GM20431 (cell line): Measurements from ENCODE around the gene IVD.

Experiments used
- in situ Hi-C: fragments of 300-500 bp; cut with MseI, MboI; formaldehyde crosslinking; loops from one replicate; pipeline ENCODE4 v1.15.0; 2020; ENCODE audit warnings: low sequenced_read_pairs; ENCODE audit not compliant: unreplicated experiment

The IVD gene

GRCh38 chr15:40410476-40410875 lies 4.9 kb downstream of the IVD start:
- in situ Hi-C loops = no loop called here

GRCh38 chr15:40412095-40412759 lies 6.6 kb downstream of the IVD start:
- in situ Hi-C loops = no loop called here

- in situ Hi-C loops = no loop called here
These were observed 7.4 kb downstream of the IVD start for GRCh38 chr15:40413036-40413435.

GRCh38 chr15:40414816-40415215 lies 9.2 kb downstream of the IVD start:
- in situ Hi-C loops = no loop called here

DNA sequence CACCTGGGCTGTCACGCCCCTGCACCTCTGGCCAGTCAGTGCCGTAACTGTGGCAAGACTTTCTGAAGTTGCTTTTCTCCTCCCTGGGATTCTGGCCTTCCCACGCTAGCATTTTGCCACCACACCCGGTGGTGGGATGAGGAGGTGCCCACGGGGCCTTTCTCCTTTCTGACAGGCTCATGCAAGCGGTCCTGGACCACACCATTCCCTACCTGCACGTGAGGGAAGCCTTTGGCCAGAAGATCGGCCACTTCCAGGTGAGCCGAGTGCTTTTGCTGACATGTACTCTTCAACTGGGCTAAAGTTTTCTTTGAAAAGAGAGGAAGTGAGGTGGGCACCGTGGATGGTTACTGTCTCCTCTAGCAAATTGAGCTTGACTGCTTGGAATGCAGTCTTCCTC lies 9.6 kb downstream of the IVD start:
- in situ Hi-C loops = no loop called here

GRCh38 chr15:40416056-40416455 lies 10.5 kb downstream of the IVD start:
- in situ Hi-C loops = no loop called here

DNA sequence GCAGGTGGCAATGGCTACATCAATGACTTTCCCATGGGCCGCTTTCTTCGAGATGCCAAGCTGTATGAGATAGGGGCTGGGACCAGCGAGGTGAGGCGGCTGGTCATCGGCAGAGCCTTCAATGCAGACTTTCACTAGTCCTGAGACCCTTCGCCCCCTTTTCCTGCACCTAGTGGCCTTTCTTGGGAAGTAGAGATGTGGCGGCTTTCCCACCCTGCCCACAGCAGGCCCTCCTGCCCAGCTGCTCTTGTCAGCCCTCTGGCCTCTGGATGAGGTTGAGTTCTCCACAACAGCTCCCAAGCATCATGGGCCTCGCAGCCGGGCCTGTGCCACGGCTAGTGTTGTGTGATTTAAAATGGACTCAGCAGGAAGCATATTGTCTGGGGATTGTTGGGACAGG lies 12.5 kb downstream of the IVD start:
- in situ Hi-C loops = no loop called here

DNA sequence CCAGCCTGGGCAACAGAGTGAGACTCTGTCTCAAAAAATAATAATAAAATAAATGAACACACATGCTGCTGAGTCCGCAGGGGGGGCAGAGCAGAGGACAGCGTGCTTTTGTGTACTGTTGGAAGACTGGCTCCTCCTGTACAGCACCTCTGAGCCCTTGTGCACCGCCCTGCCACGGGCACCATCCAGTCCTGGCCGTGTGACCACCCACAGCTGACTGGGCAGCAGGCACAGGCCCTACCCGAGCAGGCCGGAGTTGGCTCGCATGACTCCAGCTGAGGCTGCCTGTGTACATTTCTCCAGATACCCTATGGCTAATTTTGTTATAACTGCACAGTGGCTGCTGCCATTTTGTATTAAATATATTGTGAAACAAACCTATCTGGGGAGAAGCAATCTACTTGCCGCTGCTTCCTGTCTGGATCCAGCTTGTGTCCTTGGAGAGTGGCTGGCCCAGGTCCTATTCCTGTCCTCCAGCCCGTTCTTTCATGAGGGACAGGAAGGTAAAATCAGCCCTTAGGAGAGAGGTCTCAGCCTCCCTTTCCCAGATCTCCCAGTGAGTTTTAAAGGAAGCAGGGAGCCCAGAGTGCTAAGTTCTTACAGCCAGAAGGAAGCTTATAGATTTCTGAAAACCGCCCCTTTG lies 14.6 kb downstream of the IVD start:
- in situ Hi-C loops = loop anchor here (10.0 kb wide), 1 partner anchor 75 kb away; the partner anchor contains the start of gene CCDC9B

GRCh38 chr15:40420793-40421192 lies 15.2 kb downstream of the IVD start:
- in situ Hi-C loops = loop anchor here (10.0 kb wide), 1 partner anchor 76 kb away; the partner anchor contains the start of gene CCDC9B

GRCh38 chr15:40421246-40422157 lies 15.9 kb downstream of the IVD start:
- in situ Hi-C loops = loop anchor here (10.0 kb wide), 1 partner anchor 77 kb away; the partner anchor contains the start of gene CCDC9B

DNA sequence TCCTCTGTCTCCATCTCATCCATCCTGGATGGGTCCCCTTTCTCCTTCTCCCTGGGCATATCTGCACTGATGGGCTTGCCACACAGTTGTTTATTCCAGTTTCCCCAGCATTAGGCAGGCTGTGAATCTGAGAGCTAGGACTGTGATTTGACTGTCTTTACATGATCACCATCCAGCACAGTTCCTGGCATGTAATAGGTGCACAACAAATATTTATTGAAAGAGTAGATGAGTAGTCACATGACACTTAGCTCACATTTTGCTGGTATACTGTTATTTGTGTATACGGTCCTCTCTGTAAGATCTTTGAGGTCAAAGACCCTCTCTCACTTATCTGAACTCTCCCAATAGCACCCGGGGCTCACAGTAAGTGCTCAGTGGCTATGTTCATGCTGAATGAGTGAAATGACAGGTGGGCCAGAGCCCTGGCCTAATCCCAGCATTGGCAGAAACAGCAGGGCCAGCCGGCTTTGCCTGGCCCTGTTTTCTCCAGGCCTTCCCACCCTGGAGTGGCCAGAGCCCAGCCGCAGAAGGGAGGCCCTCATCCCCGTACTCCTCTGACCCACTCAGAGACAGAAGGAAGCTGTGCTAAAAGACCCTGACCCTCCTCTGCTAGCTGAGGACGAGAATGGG lies 19.0 kb downstream of the IVD start:
- in situ Hi-C loops = loop anchor here (10.0 kb wide), 1 partner anchor 80 kb away; the partner anchor contains the start of gene CCDC9B

DNA sequence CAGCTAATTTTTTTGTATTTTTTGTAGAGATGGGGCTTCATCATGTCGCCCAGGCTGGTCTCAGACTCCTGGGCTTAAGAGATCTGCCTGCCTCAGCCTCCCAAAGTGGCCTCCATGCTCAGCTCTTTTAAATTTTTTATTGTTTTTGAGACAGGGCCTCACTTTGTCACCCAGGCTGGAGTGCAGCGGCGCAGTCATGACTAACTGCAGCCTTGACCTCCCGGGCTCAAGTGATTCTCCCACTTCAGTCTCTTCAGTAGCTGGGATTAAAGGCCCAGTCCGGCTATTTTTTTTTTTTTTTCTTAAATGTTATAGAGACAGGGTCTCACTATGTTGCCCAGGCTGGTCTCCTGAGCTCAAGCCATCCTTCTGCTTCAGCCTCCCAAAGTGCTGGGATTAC lies 20.1 kb downstream of the IVD start:
- in situ Hi-C loops = loop anchor here (10.0 kb wide), 1 partner anchor 81 kb away; the partner anchor contains the start of gene CCDC9B

GRCh38 chr15:40427188-40427587 lies 21.6 kb downstream of the IVD start:
- in situ Hi-C loops = loop anchor here (10.0 kb wide), 1 partner anchor 82 kb away; the partner anchor contains the start of gene CCDC9B

GRCh38 chr15:40428185-40428584 lies 22.6 kb downstream of the IVD start:
- in situ Hi-C loops = loop anchor here (10.0 kb wide), 1 partner anchor 83 kb away; the partner anchor contains the start of gene CCDC9B

DNA sequence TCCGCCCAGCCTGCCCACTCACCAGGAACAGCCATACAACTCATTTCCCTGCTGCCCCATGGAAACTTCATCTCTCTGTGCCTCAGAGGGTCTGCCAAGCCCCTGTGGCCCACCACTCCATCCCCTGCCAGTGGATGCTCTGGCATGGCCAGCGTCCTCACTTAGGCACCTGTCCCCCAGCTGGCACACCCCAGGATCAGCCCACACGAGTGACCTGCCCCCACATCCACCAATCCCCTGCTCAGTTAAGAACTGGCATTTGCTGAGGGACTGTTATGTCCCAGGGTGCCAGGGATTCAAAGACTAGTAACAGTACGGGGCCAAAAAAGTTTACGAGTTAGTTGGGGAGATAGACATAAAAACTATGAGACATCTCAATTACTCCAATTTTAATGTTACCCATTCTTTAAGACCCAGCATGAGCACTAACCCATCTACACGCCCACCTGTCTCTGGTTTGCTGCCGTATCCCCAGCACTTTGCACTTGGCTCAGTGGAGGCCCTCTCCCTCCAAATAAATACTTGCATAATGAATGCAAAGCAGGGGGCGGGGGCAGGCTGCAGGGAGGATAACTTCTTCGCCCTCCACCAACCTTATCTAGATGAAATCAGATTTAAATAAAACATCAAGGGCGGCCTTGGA lies 23.6 kb downstream of the IVD start:
- in situ Hi-C loops = loop anchor here (10.0 kb wide), 1 partner anchor 84 kb away; the partner anchor contains the start of gene CCDC9B

DNA sequence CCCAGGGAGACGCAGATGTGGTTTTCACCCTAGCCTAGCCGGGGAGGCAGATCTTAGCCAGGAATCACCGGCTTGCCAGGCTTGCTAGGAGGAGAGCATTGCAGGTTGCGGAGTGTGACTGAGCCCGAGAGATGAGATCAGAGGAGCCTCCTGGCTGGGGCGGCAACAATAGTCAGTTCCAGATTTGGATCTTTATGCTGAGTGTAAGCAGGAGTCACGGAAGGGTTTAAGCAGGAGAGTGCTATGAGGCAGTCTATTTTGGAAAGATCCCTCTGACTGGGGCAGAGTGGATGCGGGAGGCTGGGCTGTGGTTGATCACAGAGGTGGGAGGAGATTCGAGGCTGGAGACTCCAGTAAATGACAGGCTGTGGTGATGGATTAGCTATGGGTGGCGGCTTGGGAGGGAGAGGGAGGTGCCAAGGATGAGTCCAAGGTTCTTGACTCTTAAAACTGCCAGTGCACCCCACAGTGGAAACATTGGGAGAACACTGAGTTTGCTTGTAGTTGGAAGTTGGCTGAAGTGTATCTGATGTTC lies 24.7 kb downstream of the IVD start:
- in situ Hi-C loops = no loop called here

- in situ Hi-C loops = no loop called here
These were observed 29.6 kb downstream of the IVD start for GRCh38 chr15:40435023-40435709.

- in situ Hi-C loops = no loop called here
These were observed 30.1 kb downstream of the IVD start for GRCh38 chr15:40435710-40436089.
